K562 (cell line): Measurements from ENCODE around the gene COX7B. TPM values are rescaled to one million over a fixed set of nuclear protein-coding genes. Genes with fewer than 3 reads are reported as not detected.
A peak's percentile ranks its signal among the peaks of the same experiment; 100 is the strongest.

Experiments used
- ELF1 ChIP-seq: fragments of 200-800 bp; sonication (Bioruptor generic); IDR thresholded peaks from 2 replicates; pipeline ENCODE4 v1.6.1; 2016; ENCODE audit warnings: missing genetic modification characterization, missing compliant biosample characterization
- EWSR1 ChIP-seq: fragments of 450-650 bp; IDR thresholded peaks from 2 replicates; pipeline ENCODE4 v1.6.1; 2018; ENCODE audit warnings: borderline replicate concordance, mild to moderate bottlenecking, low read depth, moderate library complexity; ENCODE audit not compliant: partially characterized antibody
- GABPB1 ChIP-seq: sonication (generic); formaldehyde crosslinking; IDR thresholded peaks from 2 replicates; pipeline ENCODE4 v1.8.0; 2022; ENCODE audit warnings: mild to moderate bottlenecking, missing genetic modification reagents
- MIER1 ChIP-seq: fragments of 450-650 bp; IDR thresholded peaks from 2 replicates; pipeline ENCODE4 v1.6.1; 2016; ENCODE audit warnings: antibody characterized with exemption, mild to moderate bottlenecking, low read depth
- NR4A1 ChIP-seq, 2 experiments: fragments of 250-450 bp in 1 of 2; fragments of 450-650 bp in 1 of 2; sonication (Bioruptor Pico) in 1 of 2; IDR thresholded peaks; 2 replicates each; pipeline versions ENCODE4 v1.4.0 to v1.6.1; 2016 to 2020; ENCODE audit warnings: mild to moderate bottlenecking in 2 of 2, missing compliant biosample characterization in 1 of 2, missing genetic modification characterization in 1 of 2, moderate library complexity in 1 of 2
- POLR2A ChIP-seq: fragments of 450-650 bp; conservative IDR thresholded peaks from 2 replicates; pipeline ENCODE4 v1.6.1; 2016
- POLR2G ChIP-seq: fragments of 200-400 bp; formaldehyde crosslinking; IDR thresholded peaks from 2 replicates; pipeline ENCODE4 v1.6.1; 2017; ENCODE audit warnings: low read depth, mild to moderate bottlenecking, antibody characterized with exemption, low read length, moderate library complexity
- RAD21 ChIP-seq, 2 experiments: fragments of 250-450 bp in 1 of 2; fragments of 450-650 bp in 1 of 2; sonication (Bioruptor Pico) in 1 of 2; formaldehyde crosslinking in 1 of 2; IDR thresholded peaks in 1 of 2; conservative IDR thresholded peaks in 1 of 2; 2 replicates each; pipeline versions ENCODE4 v1.4.0 to v1.8.0; 2020 to 2022; ENCODE audit warnings: mild to moderate bottlenecking in 2 of 2, moderate library complexity in 1 of 2
- SAFB ChIP-seq: fragments of 200-400 bp; formaldehyde crosslinking; IDR thresholded peaks from 2 replicates; pipeline ENCODE4 v1.6.1; 2017; ENCODE audit warnings: low read depth, low read length, borderline replicate concordance
- TAF7 ChIP-seq: fragments of 450-650 bp; IDR thresholded peaks from 2 replicates; pipeline ENCODE4 v1.6.1; 2016; ENCODE audit warnings: missing genetic modification characterization, missing compliant biosample characterization
- YY1 ChIP-seq, 3 experiments: IDR thresholded peaks; 2 replicates each; pipeline ENCODE4 v1.6.1; 2011; ENCODE audit warnings: low read length in 2 of 3, mild to moderate bottlenecking in 2 of 3, moderate library complexity in 2 of 3, borderline replicate concordance in 1 of 3, control low read depth in 1 of 3, low read depth in 1 of 3; ENCODE audit not compliant: insufficient read depth in 3 of 3, insufficient replicate concordance in 2 of 3, control insufficient read depth in 1 of 3, insufficient read length in 1 of 3; ENCODE audit errors: extremely low read depth in 1 of 3
- ZFP91 ChIP-seq: sonication (generic); formaldehyde crosslinking; IDR thresholded peaks from 2 replicates; pipeline ENCODE4 v1.8.0; 2022; ENCODE audit warnings: mild to moderate bottlenecking, missing genetic modification reagents
- ZNF740 ChIP-seq, 3 experiments: fragments of 200-800 bp in 1 of 3; sonication (Bioruptor generic) in 1 of 3; sonication (generic) in 1 of 3; formaldehyde crosslinking in 1 of 3; IDR thresholded peaks; 2 replicates each; pipeline versions ENCODE4 v1.6.1 to v1.8.0; 2016 to 2022; ENCODE audit warnings: mild to moderate bottlenecking in 2 of 3, missing compliant biosample characterization in 2 of 3, missing genetic modification characterization in 2 of 3, missing genetic modification reagents in 1 of 3
- polyA plus RNA-seq, 8 experiments: library from polyadenylated mRNA; depleted of rRNA in 4 of 8; stranded (reverse) in 5 of 8; unstranded in 3 of 8; fragments of >200 nt; fragmentation: Nextera tagmentation in 2 of 8; fragmentation: Illumina TruSeq in 1 of 8; extraction: Ambion mirVana in 2 of 8; extraction: Trizol in 1 of 8; gene quantifications; 2 replicates each; pipeline versions ENCODE4 v1.2.1 to v1.2.3, GENCODE V29; 2011 to 2014; ENCODE audit warnings: inconsistent platforms in 1 of 8, missing spikeins in 1 of 8
- total RNA-seq, 7 experiments: library from RNA; depleted of rRNA in 6 of 7; stranded (reverse); fragments of >200 nt in 6 of 7; fragmentation: Illumina TruSeq in 2 of 7; extraction: Trizol in 2 of 7; gene quantifications; 2 replicates each; pipeline versions ENCODE4 v1.2.1 to v1.2.3, GENCODE V29; 2011 to 2021; ENCODE audit warnings: low replicate concordance in 1 of 7
- TF ChIP-seq, protein P1 (sequence below): fragments of 450-650 bp; formaldehyde crosslinking; IDR thresholded peaks from 2 replicates; pipeline ENCODE4 v1.4.0; 2020; ENCODE audit warnings: mild to moderate bottlenecking, mixed read lengths
- TF ChIP-seq, protein P2 (sequence below): sonication (generic); formaldehyde crosslinking; IDR thresholded peaks from 2 replicates; pipeline ENCODE4 v1.9.0; 2022; ENCODE audit warnings: mild to moderate bottlenecking, missing genetic modification reagents
- TF ChIP-seq, protein P3 (sequence below), 2 experiments: fragments of 450-650 bp; IDR thresholded peaks; 2 replicates each; pipeline ENCODE4 v1.6.1; 2016

The COX7B gene
- total and polyA plus RNA-seq, 9 of the 15 experiments (the other 6 are each of a cell fraction or from before 2014, with no cell fraction given): 549 to 2,891 (median 1,307) TPM

DNA sequence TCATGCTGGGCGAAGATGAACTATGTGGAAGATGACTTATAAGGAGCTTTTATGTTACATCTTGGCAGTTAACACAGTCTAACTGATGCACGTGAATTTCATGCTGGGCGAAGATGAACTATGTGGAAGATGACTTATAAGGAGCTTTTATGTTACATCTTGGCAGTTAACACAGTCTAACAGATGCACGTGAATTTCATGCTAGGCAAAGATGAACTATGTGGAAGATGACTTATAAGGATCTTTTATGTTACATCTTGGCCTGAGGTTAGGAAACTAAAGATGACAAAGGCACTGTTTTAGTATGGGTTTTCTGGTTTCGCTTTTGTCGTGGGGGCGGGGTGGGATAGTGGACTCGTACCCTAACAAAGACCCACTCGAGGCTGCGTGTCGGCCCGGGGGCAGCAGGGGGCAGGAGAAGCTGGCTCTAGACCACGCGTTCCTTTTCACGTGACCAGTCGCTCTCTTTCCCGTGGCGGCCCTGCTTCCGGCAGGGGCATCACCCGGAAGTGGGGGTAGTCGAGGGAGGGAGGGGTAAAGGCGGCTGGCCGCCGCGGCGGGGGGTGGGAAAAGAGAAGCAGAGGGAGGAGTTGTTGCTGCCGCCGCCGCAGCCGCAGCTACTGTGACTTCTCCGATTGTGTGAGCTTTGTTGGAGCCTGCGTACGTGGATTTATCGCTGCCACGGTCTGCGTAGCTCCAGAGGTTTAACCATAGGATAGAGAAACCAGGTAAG, 11.0 kb downstream of the COX7B start, which contains the start of gene ATP7A (continued):
- TF ChIP-seq, protein P1, sequence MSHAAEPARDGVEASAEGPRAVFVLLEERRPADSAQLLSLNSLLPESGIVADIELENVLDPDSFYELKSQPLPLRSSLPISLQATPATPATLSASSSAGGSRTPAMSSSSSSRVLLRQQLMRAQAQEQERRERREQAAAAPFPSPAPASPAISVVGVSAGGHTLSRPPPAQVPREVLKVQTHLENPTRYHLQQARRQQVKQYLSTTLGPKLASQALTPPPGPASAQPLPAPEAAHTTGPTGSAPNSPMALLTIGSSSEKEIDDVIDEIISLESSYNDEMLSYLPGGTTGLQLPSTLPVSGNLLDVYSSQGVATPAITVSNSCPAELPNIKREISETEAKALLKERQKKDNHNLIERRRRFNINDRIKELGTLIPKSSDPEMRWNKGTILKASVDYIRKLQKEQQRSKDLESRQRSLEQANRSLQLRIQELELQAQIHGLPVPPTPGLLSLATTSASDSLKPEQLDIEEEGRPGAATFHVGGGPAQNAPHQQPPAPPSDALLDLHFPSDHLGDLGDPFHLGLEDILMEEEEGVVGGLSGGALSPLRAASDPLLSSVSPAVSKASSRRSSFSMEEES: peak; percentile 50; the same call in 1 of the 2 replicates
- TF ChIP-seq, protein P2, sequence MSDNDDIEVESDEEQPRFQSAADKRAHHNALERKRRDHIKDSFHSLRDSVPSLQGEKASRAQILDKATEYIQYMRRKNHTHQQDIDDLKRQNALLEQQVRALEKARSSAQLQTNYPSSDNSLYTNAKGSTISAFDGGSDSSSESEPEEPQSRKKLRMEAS: peak; percentile 80
- TF ChIP-seq SAFB: peak; percentile 39; the same call in 1 of the 2 replicates
- TF ChIP-seq MIER1: no peak
- TF ChIP-seq, protein P3, sequence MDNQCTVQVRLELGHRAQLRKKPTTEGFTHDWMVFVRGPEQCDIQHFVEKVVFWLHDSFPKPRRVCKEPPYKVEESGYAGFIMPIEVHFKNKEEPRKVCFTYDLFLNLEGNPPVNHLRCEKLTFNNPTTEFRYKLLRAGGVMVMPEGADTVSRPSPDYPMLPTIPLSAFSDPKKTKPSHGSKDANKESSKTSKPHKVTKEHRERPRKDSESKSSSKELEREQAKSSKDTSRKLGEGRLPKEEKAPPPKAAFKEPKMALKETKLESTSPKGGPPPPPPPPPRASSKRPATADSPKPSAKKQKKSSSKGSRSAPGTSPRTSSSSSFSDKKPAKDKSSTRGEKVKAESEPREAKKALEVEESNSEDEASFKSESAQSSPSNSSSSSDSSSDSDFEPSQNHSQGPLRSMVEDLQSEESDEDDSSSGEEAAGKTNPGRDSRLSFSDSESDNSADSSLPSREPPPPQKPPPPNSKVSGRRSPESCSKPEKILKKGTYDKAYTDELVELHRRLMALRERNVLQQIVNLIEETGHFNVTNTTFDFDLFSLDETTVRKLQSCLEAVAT (IDR thresholded peaks at IDR 0.05): 0 out of 4 replicates have a peak, but pooled peaks of 1 of the 2 experiments have one; percentile 16
- TF ChIP-seq TAF7: no peak
- no peak for TF ChIP-seq EWSR1
- TF ChIP-seq ZFP91: no peak
- no peak for TF ChIP-seq NR4A1 (CRISPR knock-in tag; IDR thresholded peaks at IDR 0.05)
- TF ChIP-seq NR4A1 (tag; IDR thresholded peaks at IDR 0.05): no peak
- TF ChIP-seq POLR2G: peak; percentile 57; the same call in 1 of the 2 replicates
- TF ChIP-seq ZNF740 (CRISPR knock-in tag; IDR thresholded peaks at IDR 0.05): no peak
- TF ChIP-seq ZNF740 (tag; IDR thresholded peaks at IDR 0.05): no peak; a peak in 1 of 4 replicates
- 0 out of 2 replicates have a peak, but pooled peaks have one; percentile 48 for TF ChIP-seq POLR2A
- TF ChIP-seq RAD21 (CRISPR knock-in tag; conservative IDR thresholded peaks at IDR 0.05 in 1 of 2, IDR thresholded peaks at IDR 0.05 in 1 of 2): peak; percentile 65 to 69
- TF ChIP-seq YY1 (IDR thresholded peaks at IDR 0.05; ENCODE audit: borderline replicate concordance in 1 of 3, control insufficient read depth in 1 of 3, extremely low read depth in 1 of 3, insufficient read depth in 3 of 3, insufficient read length in 1 of 3, insufficient replicate concordance in 2 of 3, low read depth in 1 of 3, low read length in 2 of 3): peak in 1 of 3 experiments; percentile 29
- TF ChIP-seq GABPB1 (CRISPR knock-in tag): peak; percentile 79
- peak; percentile 95 for TF ChIP-seq ELF1 (tag)
